CD4-positive, alpha-beta T cell treated with Interleukin-17A for 1 hour (primary cell): ENCODE measurements around the gene MAPT.

Source experiments
- DNase-seq: peaks from one replicate; pipeline ENCODE4 v3.0.0-alpha.2; 2020

The MAPT gene

GRCh38 chr17:45976391-45976754, 82.0 kb downstream of the MAPT start:
- DNase-seq, result no peak

GRCh38 chr17:45976755-45977505, 82.6 kb downstream of the MAPT start:
- DNase-seq, result no peak

- no peak for DNase-seq
These were observed 83.1 kb downstream of the MAPT start for GRCh38 chr17:45977506-45977824.

- no peak for DNase-seq
These were observed 83.7 kb downstream of the MAPT start for GRCh38 chr17:45977976-45978626.

- no peak for DNase-seq
These were observed 84.8 kb downstream of the MAPT start for GRCh38 chr17:45979137-45979536.

GRCh38 chr17:45980855-45981254, 86.5 kb downstream of the MAPT start:
- DNase-seq, result no peak

GRCh38 chr17:45981306-45981705, 87.0 kb downstream of the MAPT start:
- DNase-seq, result no peak

- DNase-seq, result no peak
These were observed 88.6 kb downstream of the MAPT start for GRCh38 chr17:45982791-45983613.

GRCh38 chr17:45983614-45984310, 89.4 kb downstream of the MAPT start:
- DNase-seq, result no peak

- DNase-seq, result no peak
These were observed 90.0 kb downstream of the MAPT start for GRCh38 chr17:45984368-45984767.

GRCh38 chr17:45985447-45985846, 91.1 kb downstream of the MAPT start:
- DNase-seq, result no peak

- DNase-seq, result no peak
These were observed 91.7 kb downstream of the MAPT start for GRCh38 chr17:45986056-45986455.

- DNase-seq, result no peak
These were observed 93.4 kb downstream of the MAPT start for GRCh38 chr17:45987706-45988105.

- no peak for DNase-seq
These were observed 95.4 kb downstream of the MAPT start for GRCh38 chr17:45989759-45990158.

GRCh38 chr17:45990886-45991285, 96.5 kb downstream of the MAPT start:
- no peak for DNase-seq

GRCh38 chr17:45991341-45991740, 97.0 kb downstream of the MAPT start:
- DNase-seq, result no peak

GRCh38 chr17:45992175-45992574, 97.8 kb downstream of the MAPT start:
- DNase-seq, result no peak

GRCh38 chr17:45992904-45993303, 98.5 kb downstream of the MAPT start:
- no peak for DNase-seq

GRCh38 chr17:45993962-45994627, 99.7 kb downstream of the MAPT start:
- no peak for DNase-seq

GRCh38 chr17:45994987-45995386, 100.6 kb downstream of the MAPT start:
- no peak for DNase-seq

- no peak for DNase-seq
These were observed 101.4 kb downstream of the MAPT start for GRCh38 chr17:45995627-45996270.

GRCh38 chr17:45996282-45996937, 102.1 kb downstream of the MAPT start:
- DNase-seq, result no peak
